HG03045 (cell line): ENCODE data around the gene PHF19.

Source experiments
- ATAC-seq: cut with Tn5 transposase; IDR thresholded peaks from one replicate; pipeline ENCODE4 v1.9.1; 2021; ENCODE audit warnings: mild to moderate bottlenecking, moderate library complexity; ENCODE audit not compliant: unreplicated experiment

PHF19 gene

GRCh38 chr9:120815075-120815474, 61.9 kb downstream of the PHF19 start:
- ATAC-seq: no peak

GRCh38 chr9:120808931-120809330, 68.1 kb downstream of the PHF19 start:
- ATAC-seq: no peak

- no peak for ATAC-seq
Measured at GRCh38 chr9:120807607-120808379, 69.2 kb downstream of the PHF19 start.
